WTC11 (cell line): Measurements from ENCODE around the gene STAC. TPM values are rescaled to one million over a fixed set of nuclear protein-coding genes. Genes with fewer than 3 reads are reported as not detected.

Experiments
- ATAC-seq: fragments of 200-7000 bp; cut with Tn5 transposase; 2 replicates; pipeline ENCODE4 v1.10.0; 2021; ENCODE audit warnings: mild to moderate bottlenecking, moderate library complexity
- CTCF ChIA-PET: fragments of 300-600 bp; sonication (Branson Sonifier 250); formaldehyde crosslinking; loops from one replicate; lab custom pipeline; 2021; ENCODE audit warnings: antibody characterized with exemption; lab: Charles Lee
- POLR2A ChIA-PET: fragments of 350-600 bp; sonication (Branson Sonifier 250); formaldehyde crosslinking; loops from one replicate; lab custom pipeline; 2021; ENCODE audit warnings: antibody characterized with exemption; lab: Charles Lee
- DNase-seq: peaks from one replicate; pipeline ENCODE4 v3.0.0; 2021; ENCODE audit warnings: low spot score
- H3K27ac Mint-ChIP-seq: 2 replicates; pipeline ENCODE4 v1.8.0; 2021; ENCODE audit warnings: mixed read lengths
- H3K27me3 Mint-ChIP-seq: 2 replicates; pipeline ENCODE4 v1.8.0; 2021; ENCODE audit warnings: low read depth, mild to moderate bottlenecking, moderate library complexity, mixed read lengths
- H3K36me3 Mint-ChIP-seq: 2 replicates; pipeline ENCODE4 v1.8.0; 2021; ENCODE audit warnings: mixed read lengths
- H3K4me1 Mint-ChIP-seq: 2 replicates; pipeline ENCODE4 v1.8.0; 2022; ENCODE audit warnings: mixed read lengths
- H3K4me3 Mint-ChIP-seq: 2 replicates; pipeline ENCODE4 v1.8.0; 2021; ENCODE audit warnings: mild to moderate bottlenecking, moderate library complexity, mixed read lengths
- H3K9me3 Mint-ChIP-seq: 2 replicates; pipeline ENCODE4 v1.8.0; 2021; ENCODE audit warnings: mixed read lengths
- ETV6 ChIP-seq: sonication (generic); formaldehyde crosslinking; IDR thresholded peaks from 2 replicates; pipeline ENCODE4 v1.8.1; 2022; ENCODE audit warnings: mild to moderate bottlenecking, missing genetic modification reagents
- FOXJ3 ChIP-seq: sonication (generic); formaldehyde crosslinking; IDR thresholded peaks from 2 replicates; pipeline ENCODE4 v1.9.0; 2021; ENCODE audit warnings: missing genetic modification reagents, mild to moderate bottlenecking, borderline replicate concordance
- FOXP1 ChIP-seq: sonication (generic); formaldehyde crosslinking; IDR thresholded peaks from 2 replicates; pipeline ENCODE4 v1.8.0; 2022; ENCODE audit warnings: missing genetic modification reagents, mild to moderate bottlenecking, moderate library complexity, borderline replicate concordance
- GTF2I ChIP-seq: fragments of 250-450 bp; sonication (Bioruptor Pico); conservative IDR thresholded peaks from 2 replicates; pipeline ENCODE4 v1.4.0; 2021; ENCODE audit warnings: mild to moderate bottlenecking
- JUN ChIP-seq: sonication (generic); formaldehyde crosslinking; IDR thresholded peaks from 2 replicates; pipeline ENCODE4 v1.8.0; 2023; ENCODE audit warnings: mild to moderate bottlenecking, missing genetic modification reagents
- MYBL2 ChIP-seq: sonication (generic); formaldehyde crosslinking; IDR thresholded peaks from 2 replicates; pipeline ENCODE4 v1.8.1; 2023; ENCODE audit warnings: mild to moderate bottlenecking, moderate library complexity, missing genetic modification reagents
- NR3C1 ChIP-seq: sonication (generic); formaldehyde crosslinking; conservative IDR thresholded peaks from 2 replicates; pipeline ENCODE4 v1.8.1; 2023; ENCODE audit warnings: low read depth, mild to moderate bottlenecking, missing genetic modification reagents
- SMAD3 ChIP-seq: sonication (generic); formaldehyde crosslinking; IDR thresholded peaks from 2 replicates; pipeline ENCODE4 v1.8.0; 2022; ENCODE audit warnings: missing genetic modification reagents, mild to moderate bottlenecking, borderline replicate concordance
- SOX15 ChIP-seq: fragments of 250-450 bp; sonication (Bioruptor Pico); IDR thresholded peaks from 2 replicates; pipeline ENCODE4 v1.9.0; 2021; ENCODE audit warnings: mild to moderate bottlenecking
- ZNF232 ChIP-seq: sonication (generic); formaldehyde crosslinking; IDR thresholded peaks from 2 replicates; pipeline ENCODE4 v1.8.0; 2022; ENCODE audit warnings: mild to moderate bottlenecking, missing genetic modification reagents
- ZNF423 ChIP-seq: fragments of 250-450 bp; sonication (Bioruptor Pico); IDR thresholded peaks from 2 replicates; pipeline ENCODE4 v2.1.2; 2022; ENCODE audit warnings: mild to moderate bottlenecking, moderate library complexity
- total RNA-seq: library from RNA; stranded (reverse); gene quantifications from 3 replicates; pipeline ENCODE4 v1.2.3, GENCODE V29; 2021
- TF ChIP-seq, protein P1 (sequence below): sonication (generic); formaldehyde crosslinking; IDR thresholded peaks from 2 replicates; pipeline ENCODE4 v1.8.1; 2022; ENCODE audit warnings: low read depth, mild to moderate bottlenecking, moderate library complexity, missing genetic modification reagents, borderline replicate concordance
- TF ChIP-seq, protein P2 (sequence below): sonication (generic); formaldehyde crosslinking; IDR thresholded peaks from 2 replicates; pipeline ENCODE4 v1.8.0; 2022; ENCODE audit warnings: mild to moderate bottlenecking, missing genetic modification reagents
- TF ChIP-seq, protein P3 (sequence below): sonication (generic); formaldehyde crosslinking; IDR thresholded peaks from 2 replicates; pipeline ENCODE4 v1.8.1; 2023; ENCODE audit warnings: mild to moderate bottlenecking, missing genetic modification reagents, borderline replicate concordance
- TF ChIP-seq, protein P4 (sequence below): sonication (generic); formaldehyde crosslinking; IDR thresholded peaks from 2 replicates; pipeline ENCODE4 v1.8.0; 2022; ENCODE audit warnings: missing genetic modification reagents
- TF ChIP-seq, protein P5 (sequence below): sonication (generic); formaldehyde crosslinking; IDR thresholded peaks from 2 replicates; pipeline ENCODE4 v1.8.0; 2022; ENCODE audit warnings: mild to moderate bottlenecking, missing genetic modification reagents
- TF ChIP-seq, protein P6 (sequence below): sonication (generic); formaldehyde crosslinking; IDR thresholded peaks from 2 replicates; pipeline ENCODE4 v1.8.0; 2023; ENCODE audit warnings: missing genetic modification reagents, mild to moderate bottlenecking, borderline replicate concordance
- TF ChIP-seq, protein P7 (sequence below): sonication (generic); formaldehyde crosslinking; IDR thresholded peaks from 2 replicates; pipeline ENCODE4 v1.8.1; 2023; ENCODE audit warnings: mild to moderate bottlenecking, missing genetic modification reagents

STAC gene
- total RNA-seq, 1 experiment from 2014 or later: 5.6 TPM

DNA sequence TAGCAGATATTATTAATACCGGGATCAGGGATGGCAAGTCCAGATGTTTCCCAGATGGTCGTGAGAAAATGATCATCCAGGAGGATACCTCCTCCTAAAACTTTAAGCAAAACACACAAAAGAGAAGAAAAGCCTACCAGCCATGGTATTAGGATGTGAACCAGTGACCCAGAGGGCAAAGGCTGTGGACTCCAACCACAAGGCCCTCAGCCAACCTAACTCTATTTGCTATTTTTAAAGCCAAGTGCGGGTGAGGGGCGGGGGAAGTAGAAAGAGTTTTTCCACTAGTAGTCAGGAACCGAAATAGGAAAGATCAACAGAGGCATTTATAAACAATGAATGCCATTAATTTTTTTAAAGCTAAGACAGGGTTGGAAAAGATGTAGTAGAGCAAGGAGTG lies 77.4 kb downstream of the STAC start:
- ChIA-PET POLR2A (no interaction called here), CTCF (no interaction called here)
- TF ChIP-seq, protein P1, sequence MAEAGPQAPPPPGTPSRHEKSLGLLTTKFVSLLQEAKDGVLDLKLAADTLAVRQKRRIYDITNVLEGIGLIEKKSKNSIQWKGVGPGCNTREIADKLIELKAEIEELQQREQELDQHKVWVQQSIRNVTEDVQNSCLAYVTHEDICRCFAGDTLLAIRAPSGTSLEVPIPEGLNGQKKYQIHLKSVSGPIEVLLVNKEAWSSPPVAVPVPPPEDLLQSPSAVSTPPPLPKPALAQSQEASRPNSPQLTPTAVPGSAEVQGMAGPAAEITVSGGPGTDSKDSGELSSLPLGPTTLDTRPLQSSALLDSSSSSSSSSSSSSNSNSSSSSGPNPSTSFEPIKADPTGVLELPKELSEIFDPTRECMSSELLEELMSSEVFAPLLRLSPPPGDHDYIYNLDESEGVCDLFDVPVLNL: no peak
- TF ChIP-seq NR3C1 (CRISPR knock-in tag) (no peak), GTF2I (CRISPR knock-in tag) (no peak), FOXJ3 (no peak), ZNF232 (CRISPR knock-in tag) (no peak), ZNF423 (CRISPR knock-in tag) (no peak), SMAD3 (CRISPR knock-in tag) (no peak), FOXP1 (CRISPR knock-in tag) (no peak), SOX15 (CRISPR knock-in tag) (no peak), JUN (CRISPR knock-in tag) (no peak)
- TF ChIP-seq, protein P2, sequence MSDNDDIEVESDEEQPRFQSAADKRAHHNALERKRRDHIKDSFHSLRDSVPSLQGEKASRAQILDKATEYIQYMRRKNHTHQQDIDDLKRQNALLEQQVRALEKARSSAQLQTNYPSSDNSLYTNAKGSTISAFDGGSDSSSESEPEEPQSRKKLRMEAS (CRISPR knock-in tag): no peak
- TF ChIP-seq, protein P3, sequence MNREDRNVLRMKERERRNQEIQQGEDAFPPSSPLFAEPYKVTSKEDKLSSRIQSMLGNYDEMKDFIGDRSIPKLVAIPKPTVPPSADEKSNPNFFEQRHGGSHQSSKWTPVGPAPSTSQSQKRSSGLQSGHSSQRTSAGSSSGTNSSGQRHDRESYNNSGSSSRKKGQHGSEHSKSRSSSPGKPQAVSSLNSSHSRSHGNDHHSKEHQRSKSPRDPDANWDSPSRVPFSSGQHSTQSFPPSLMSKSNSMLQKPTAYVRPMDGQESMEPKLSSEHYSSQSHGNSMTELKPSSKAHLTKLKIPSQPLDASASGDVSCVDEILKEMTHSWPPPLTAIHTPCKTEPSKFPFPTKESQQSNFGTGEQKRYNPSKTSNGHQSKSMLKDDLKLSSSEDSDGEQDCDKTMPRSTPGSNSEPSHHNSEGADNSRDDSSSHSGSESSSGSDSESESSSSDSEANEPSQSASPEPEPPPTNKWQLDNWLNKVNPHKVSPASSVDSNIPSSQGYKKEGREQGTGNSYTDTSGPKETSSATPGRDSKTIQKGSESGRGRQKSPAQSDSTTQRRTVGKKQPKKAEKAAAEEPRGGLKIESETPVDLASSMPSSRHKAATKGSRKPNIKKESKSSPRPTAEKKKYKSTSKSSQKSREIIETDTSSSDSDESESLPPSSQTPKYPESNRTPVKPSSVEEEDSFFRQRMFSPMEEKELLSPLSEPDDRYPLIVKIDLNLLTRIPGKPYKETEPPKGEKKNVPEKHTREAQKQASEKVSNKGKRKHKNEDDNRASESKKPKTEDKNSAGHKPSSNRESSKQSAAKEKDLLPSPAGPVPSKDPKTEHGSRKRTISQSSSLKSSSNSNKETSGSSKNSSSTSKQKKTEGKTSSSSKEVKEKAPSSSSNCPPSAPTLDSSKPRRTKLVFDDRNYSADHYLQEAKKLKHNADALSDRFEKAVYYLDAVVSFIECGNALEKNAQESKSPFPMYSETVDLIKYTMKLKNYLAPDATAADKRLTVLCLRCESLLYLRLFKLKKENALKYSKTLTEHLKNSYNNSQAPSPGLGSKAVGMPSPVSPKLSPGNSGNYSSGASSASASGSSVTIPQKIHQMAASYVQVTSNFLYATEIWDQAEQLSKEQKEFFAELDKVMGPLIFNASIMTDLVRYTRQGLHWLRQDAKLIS (CRISPR knock-in tag): no peak
- TF ChIP-seq, protein P4, sequence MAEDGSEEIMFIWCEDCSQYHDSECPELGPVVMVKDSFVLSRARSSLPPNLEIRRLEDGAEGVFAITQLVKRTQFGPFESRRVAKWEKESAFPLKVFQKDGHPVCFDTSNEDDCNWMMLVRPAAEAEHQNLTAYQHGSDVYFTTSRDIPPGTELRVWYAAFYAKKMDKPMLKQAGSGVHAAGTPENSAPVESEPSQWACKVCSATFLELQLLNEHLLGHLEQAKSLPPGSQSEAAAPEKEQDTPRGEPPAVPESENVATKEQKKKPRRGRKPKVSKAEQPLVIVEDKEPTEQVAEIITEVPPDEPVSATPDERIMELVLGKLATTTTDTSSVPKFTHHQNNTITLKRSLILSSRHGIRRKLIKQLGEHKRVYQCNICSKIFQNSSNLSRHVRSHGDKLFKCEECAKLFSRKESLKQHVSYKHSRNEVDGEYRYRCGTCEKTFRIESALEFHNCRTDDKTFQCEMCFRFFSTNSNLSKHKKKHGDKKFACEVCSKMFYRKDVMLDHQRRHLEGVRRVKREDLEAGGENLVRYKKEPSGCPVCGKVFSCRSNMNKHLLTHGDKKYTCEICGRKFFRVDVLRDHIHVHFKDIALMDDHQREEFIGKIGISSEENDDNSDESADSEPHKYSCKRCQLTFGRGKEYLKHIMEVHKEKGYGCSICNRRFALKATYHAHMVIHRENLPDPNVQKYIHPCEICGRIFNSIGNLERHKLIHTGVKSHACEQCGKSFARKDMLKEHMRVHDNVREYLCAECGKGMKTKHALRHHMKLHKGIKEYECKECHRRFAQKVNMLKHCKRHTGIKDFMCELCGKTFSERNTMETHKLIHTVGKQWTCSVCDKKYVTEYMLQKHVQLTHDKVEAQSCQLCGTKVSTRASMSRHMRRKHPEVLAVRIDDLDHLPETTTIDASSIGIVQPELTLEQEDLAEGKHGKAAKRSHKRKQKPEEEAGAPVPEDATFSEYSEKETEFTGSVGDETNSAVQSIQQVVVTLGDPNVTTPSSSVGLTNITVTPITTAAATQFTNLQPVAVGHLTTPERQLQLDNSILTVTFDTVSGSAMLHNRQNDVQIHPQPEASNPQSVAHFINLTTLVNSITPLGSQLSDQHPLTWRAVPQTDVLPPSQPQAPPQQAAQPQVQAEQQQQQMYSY (CRISPR knock-in tag): no peak
- no peak overlapping the region for H3K4me3 Mint-ChIP-seq
- no peaks in the 10 kb centered on the region for H3K27me3 Mint-ChIP-seq
- ATAC-seq: no peak
- no peaks in the 10 kb centered on the region for H3K9me3 Mint-ChIP-seq
- no peak overlapping the region for H3K27ac Mint-ChIP-seq
- DNase-seq: no peak
- peaks cover 4% of the 10 kb centered on the region; the same call in 1 of the 2 replicates for H3K36me3 Mint-ChIP-seq
- H3K4me1 Mint-ChIP-seq: no peaks in the 10 kb centered on the region

DNA sequence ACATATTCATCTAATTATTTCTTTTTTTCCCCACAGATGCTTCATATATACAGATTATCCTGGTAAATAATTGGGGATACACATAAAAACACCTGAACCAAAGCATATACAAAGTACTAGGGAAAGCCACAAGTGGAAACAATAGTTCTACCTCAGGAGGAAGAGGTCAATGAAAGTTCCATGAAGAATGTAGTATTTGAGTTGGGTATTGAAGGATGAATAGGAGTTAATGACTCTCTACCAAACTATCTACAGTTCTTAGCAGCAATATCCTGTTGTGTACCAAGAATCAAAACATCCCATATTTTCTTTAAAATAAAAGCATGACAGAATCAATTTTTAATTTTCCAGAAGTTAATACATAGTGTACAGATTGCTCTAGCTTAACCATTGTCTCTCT lies 78.9 kb downstream of the STAC start:
- Mint-ChIP-seq H3K27ac (no peak overlapping the region), H3K4me3 (no peak overlapping the region), H3K36me3 (peaks cover 3% of the 10 kb centered on the region; the same call in 1 of the 2 replicates), H3K4me1 (no peaks in the 10 kb centered on the region), H3K27me3 (no peaks in the 10 kb centered on the region), H3K9me3 (no peaks in the 10 kb centered on the region)
- ChIA-PET POLR2A (no interaction called here), CTCF (no interaction called here)
- ATAC-seq (no peak), DNase-seq (no peak)
- TF ChIP-seq, protein P5, sequence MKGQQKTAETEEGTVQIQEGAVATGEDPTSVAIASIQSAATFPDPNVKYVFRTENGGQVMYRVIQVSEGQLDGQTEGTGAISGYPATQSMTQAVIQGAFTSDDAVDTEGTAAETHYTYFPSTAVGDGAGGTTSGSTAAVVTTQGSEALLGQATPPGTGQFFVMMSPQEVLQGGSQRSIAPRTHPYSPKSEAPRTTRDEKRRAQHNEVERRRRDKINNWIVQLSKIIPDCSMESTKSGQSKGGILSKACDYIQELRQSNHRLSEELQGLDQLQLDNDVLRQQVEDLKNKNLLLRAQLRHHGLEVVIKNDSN (CRISPR knock-in tag): no peak
- TF ChIP-seq ETV6 (CRISPR knock-in tag): no peak
- TF ChIP-seq, protein P6, sequence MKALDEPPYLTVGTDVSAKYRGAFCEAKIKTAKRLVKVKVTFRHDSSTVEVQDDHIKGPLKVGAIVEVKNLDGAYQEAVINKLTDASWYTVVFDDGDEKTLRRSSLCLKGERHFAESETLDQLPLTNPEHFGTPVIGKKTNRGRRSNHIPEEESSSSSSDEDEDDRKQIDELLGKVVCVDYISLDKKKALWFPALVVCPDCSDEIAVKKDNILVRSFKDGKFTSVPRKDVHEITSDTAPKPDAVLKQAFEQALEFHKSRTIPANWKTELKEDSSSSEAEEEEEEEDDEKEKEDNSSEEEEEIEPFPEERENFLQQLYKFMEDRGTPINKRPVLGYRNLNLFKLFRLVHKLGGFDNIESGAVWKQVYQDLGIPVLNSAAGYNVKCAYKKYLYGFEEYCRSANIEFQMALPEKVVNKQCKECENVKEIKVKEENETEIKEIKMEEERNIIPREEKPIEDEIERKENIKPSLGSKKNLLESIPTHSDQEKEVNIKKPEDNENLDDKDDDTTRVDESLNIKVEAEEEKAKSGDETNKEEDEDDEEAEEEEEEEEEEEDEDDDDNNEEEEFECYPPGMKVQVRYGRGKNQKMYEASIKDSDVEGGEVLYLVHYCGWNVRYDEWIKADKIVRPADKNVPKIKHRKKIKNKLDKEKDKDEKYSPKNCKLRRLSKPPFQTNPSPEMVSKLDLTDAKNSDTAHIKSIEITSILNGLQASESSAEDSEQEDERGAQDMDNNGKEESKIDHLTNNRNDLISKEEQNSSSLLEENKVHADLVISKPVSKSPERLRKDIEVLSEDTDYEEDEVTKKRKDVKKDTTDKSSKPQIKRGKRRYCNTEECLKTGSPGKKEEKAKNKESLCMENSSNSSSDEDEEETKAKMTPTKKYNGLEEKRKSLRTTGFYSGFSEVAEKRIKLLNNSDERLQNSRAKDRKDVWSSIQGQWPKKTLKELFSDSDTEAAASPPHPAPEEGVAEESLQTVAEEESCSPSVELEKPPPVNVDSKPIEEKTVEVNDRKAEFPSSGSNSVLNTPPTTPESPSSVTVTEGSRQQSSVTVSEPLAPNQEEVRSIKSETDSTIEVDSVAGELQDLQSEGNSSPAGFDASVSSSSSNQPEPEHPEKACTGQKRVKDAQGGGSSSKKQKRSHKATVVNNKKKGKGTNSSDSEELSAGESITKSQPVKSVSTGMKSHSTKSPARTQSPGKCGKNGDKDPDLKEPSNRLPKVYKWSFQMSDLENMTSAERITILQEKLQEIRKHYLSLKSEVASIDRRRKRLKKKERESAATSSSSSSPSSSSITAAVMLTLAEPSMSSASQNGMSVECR (CRISPR knock-in tag): no peak
- no peak for TF ChIP-seq SMAD3 (CRISPR knock-in tag)
- TF ChIP-seq, protein P7, sequence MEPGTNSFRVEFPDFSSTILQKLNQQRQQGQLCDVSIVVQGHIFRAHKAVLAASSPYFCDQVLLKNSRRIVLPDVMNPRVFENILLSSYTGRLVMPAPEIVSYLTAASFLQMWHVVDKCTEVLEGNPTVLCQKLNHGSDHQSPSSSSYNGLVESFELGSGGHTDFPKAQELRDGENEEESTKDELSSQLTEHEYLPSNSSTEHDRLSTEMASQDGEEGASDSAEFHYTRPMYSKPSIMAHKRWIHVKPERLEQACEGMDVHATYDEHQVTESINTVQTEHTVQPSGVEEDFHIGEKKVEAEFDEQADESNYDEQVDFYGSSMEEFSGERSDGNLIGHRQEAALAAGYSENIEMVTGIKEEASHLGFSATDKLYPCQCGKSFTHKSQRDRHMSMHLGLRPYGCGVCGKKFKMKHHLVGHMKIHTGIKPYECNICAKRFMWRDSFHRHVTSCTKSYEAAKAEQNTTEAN (CRISPR knock-in tag): no peak
- TF ChIP-seq ZNF423 (CRISPR knock-in tag): no peak
- no peak for TF ChIP-seq GTF2I (CRISPR knock-in tag)
- TF ChIP-seq MYBL2 (CRISPR knock-in tag): no peak
